ENCODE measurements around the gene SHB. TPM values are rescaled to one million over a fixed set of nuclear protein-coding genes. Genes with fewer than 3 reads are reported as not detected.

Gene SHB
- total RNA-seq, 1 experiment from 2014 or later = 28.7 TPM

DNA sequence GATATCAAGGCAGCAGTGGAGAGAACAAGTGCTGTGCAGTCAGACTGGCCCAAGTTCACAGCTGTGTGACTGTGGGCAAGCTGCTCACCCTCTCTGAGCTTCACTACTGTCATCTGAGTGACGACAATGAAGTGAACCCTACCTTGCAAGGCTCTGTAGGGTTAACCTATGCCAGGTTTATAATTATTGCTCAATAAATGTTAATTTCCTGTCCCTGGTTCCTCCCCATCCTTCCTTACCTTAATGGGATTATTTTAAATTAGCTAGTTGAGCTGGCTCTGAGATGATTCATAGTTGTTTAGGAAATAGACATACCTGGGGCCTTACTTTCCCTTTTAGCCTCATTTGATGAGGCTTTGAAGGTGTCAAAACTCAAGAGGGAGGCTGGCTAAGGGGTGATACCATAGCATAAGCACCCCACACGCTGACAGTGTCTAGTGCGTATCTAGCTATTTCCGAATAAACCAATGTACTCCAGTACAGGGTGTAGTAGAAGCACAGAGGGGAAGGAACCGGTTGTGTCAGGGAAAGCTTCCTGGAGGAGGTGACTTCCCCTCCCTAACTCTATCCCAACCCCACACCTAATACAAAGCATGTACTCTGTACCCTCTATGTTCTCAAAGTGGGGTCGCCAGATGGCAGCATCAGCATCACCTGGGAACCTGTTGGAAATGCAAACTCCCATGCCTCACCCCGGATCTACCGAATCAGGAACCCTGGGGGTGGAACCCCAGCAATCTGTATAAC, 101.8 kb downstream of the SHB start:
- BruUV-seq (replicated peaks) = no TSS peak
- peak overlapping the region; percentile 24 for H3K9ac ChIP-seq (ENCODE audit: low read length)
- no peaks in the 10 kb centered on the region for H4K20me1 ChIP-seq (ENCODE audit: insufficient read depth)
- peaks cover 38% of the 10 kb centered on the region for H3K79me2 ChIP-seq (ENCODE audit: insufficient read depth, low read length)
- ATAC-seq (no peak), DNase-seq (ENCODE audit: low read depth, low spot score) (no peak)
- H3K9me2 ChIP-seq (ENCODE audit: insufficient read depth) = no peaks in the 10 kb centered on the region
- ChIA-PET CTCF (interaction anchor here (1.2 kb wide), 1 partner anchor 54 kb away, joined by 3 read pairs; no protein-coding TSS in a partner anchor), RAD21 (ENCODE audit: low non-redundant PET in 1 of 2, low total read pairs in 2 of 2, uncharacterized antibody in 2 of 2, unreplicated experiment in 2 of 2) (no interaction called here), POLR2A (no interaction called here)
- H3K9me3 ChIP-seq (ENCODE audit: control insufficient read depth in 1 of 2, insufficient read depth in 1 of 2, low read depth in 1 of 2, low read length in 2 of 2) = no peaks in the 10 kb centered on the region
- no peak overlapping the region for H2AFZ ChIP-seq (ENCODE audit: low read depth, low read length, poor library complexity, severe bottlenecking)
- no peaks in the 10 kb centered on the region for H3K27me3 ChIP-seq (ENCODE audit: insufficient read depth, low read length)
- peaks cover 62 to 85% of the 10 kb centered on the region in 2 experiments for H3K4me1 ChIP-seq (ENCODE audit: control insufficient read depth in 1 of 2, insufficient read depth in 2 of 2, low read length in 2 of 2)
- no peaks in the 10 kb centered on the region for H3K36me3 ChIP-seq (ENCODE audit: control insufficient read depth in 1 of 2, insufficient read depth in 2 of 2, low read length in 2 of 2)
- intact Hi-C loops (cut with micrococcal nuclease) = loop anchor here (5.0 kb wide), 1 partner anchor 50 kb away; no protein-coding TSS in a partner anchor
- TF ChIP-seq, protein P1, sequence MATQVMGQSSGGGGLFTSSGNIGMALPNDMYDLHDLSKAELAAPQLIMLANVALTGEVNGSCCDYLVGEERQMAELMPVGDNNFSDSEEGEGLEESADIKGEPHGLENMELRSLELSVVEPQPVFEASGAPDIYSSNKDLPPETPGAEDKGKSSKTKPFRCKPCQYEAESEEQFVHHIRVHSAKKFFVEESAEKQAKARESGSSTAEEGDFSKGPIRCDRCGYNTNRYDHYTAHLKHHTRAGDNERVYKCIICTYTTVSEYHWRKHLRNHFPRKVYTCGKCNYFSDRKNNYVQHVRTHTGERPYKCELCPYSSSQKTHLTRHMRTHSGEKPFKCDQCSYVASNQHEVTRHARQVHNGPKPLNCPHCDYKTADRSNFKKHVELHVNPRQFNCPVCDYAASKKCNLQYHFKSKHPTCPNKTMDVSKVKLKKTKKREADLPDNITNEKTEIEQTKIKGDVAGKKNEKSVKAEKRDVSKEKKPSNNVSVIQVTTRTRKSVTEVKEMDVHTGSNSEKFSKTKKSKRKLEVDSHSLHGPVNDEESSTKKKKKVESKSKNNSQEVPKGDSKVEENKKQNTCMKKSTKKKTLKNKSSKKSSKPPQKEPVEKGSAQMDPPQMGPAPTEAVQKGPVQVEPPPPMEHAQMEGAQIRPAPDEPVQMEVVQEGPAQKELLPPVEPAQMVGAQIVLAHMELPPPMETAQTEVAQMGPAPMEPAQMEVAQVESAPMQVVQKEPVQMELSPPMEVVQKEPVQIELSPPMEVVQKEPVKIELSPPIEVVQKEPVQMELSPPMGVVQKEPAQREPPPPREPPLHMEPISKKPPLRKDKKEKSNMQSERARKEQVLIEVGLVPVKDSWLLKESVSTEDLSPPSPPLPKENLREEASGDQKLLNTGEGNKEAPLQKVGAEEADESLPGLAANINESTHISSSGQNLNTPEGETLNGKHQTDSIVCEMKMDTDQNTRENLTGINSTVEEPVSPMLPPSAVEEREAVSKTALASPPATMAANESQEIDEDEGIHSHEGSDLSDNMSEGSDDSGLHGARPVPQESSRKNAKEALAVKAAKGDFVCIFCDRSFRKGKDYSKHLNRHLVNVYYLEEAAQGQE (IDR thresholded peaks at IDR 0.05; ENCODE audit: low read depth) = no peak
- TF ChIP-seq CEBPB (IDR thresholded peaks at IDR 0.05; ENCODE audit: low read depth) (peak; percentile 37; the same call in 1 of the 2 replicates), SP1 (IDR thresholded peaks at IDR 0.05; ENCODE audit: low read depth) (no peak), FOSL1 (IDR thresholded peaks at IDR 0.05; ENCODE audit: low read depth) (peak; percentile 33; the same call in 1 of the 2 replicates)
- TF ChIP-seq, protein P2, sequence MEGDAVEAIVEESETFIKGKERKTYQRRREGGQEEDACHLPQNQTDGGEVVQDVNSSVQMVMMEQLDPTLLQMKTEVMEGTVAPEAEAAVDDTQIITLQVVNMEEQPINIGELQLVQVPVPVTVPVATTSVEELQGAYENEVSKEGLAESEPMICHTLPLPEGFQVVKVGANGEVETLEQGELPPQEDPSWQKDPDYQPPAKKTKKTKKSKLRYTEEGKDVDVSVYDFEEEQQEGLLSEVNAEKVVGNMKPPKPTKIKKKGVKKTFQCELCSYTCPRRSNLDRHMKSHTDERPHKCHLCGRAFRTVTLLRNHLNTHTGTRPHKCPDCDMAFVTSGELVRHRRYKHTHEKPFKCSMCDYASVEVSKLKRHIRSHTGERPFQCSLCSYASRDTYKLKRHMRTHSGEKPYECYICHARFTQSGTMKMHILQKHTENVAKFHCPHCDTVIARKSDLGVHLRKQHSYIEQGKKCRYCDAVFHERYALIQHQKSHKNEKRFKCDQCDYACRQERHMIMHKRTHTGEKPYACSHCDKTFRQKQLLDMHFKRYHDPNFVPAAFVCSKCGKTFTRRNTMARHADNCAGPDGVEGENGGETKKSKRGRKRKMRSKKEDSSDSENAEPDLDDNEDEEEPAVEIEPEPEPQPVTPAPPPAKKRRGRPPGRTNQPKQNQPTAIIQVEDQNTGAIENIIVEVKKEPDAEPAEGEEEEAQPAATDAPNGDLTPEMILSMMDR (IDR thresholded peaks at IDR 0.05 in 2 of 3, conservative IDR thresholded peaks at IDR 0.05 in 1 of 3; ENCODE audit: borderline replicate concordance in 1 of 3, insufficient read depth in 1 of 3, low read depth in 2 of 3, low read length in 2 of 3) = no peak
- TF ChIP-seq, protein P3, sequence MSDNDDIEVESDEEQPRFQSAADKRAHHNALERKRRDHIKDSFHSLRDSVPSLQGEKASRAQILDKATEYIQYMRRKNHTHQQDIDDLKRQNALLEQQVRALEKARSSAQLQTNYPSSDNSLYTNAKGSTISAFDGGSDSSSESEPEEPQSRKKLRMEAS (IDR thresholded peaks at IDR 0.05) = 0 out of 2 replicates have a peak, but pooled peaks have one; percentile 15
- H3K27ac ChIP-seq (ENCODE audit: low read depth, low read length) = peak overlapping the region; percentile 11; the same call in 1 of the 2 replicates
- no peak overlapping the region for H3K4me3 ChIP-seq (replicated peaks in 1 of 2; ENCODE audit: low read depth in 1 of 2, low read length in 2 of 2)
- H3K4me2 ChIP-seq (ENCODE audit: low read length) = peak overlapping the region; percentile 45
